Sigmoid colon (tissue), 3 donors: ENCODE data around the gene SH3RF3.

Experiments
- CTCF ChIP-seq, 4 experiments: fragments of 450-650 bp in 3 of 4; fragments of 200-600 bp in 1 of 4; IDR thresholded peaks; one replicate each; pipeline ENCODE4 v1.5.1; 2016 to 2019; ENCODE audit warnings: antibody characterized with exemption in 4 of 4, mild to moderate bottlenecking in 3 of 4, moderate library complexity in 2 of 4
- POLR2A ChIP-seq, 2 donors: fragments of 450-650 bp; IDR thresholded peaks; one replicate each; pipeline ENCODE4 v1.6.1; 2016; ENCODE audit warnings: antibody characterized with exemption in 2 of 2, mild to moderate bottlenecking in 2 of 2, moderate library complexity in 2 of 2

- TF ChIP-seq CTCF (IDR thresholded peaks at IDR 0.05) (no peak), POLR2A (IDR thresholded peaks at IDR 0.05) (no peak)
Observed at GRCh38 chr2:109144721-109145120, 15.7 kb downstream of the SH3RF3 start.
